Tibial nerve (tissue), 4 donors: ENCODE data around the gene MYCN.

Experiments
- CTCF ChIP-seq, 5 experiments: fragments of 200-600 bp in 3 of 5; fragments of 450-650 bp in 2 of 5; sonication (generic) in 3 of 5; IDR thresholded peaks; one replicate each; pipeline ENCODE4 v1.5.1; 2016 to 2019; ENCODE audit warnings: antibody characterized with exemption in 5 of 5, mild to moderate bottlenecking in 3 of 5, moderate library complexity in 2 of 5
- EP300 ChIP-seq, 2 donors: sonication (generic); formaldehyde crosslinking; IDR thresholded peaks; one replicate each; pipeline ENCODE4 v1.6.1; 2017; ENCODE audit warnings: antibody characterized with exemption in 2 of 2, mild to moderate bottlenecking in 1 of 2
- POLR2A ChIP-seq, 2 donors: fragments of 450-650 bp; IDR thresholded peaks; one replicate each; pipeline ENCODE4 v1.6.1; 2017; ENCODE audit warnings: antibody characterized with exemption in 2 of 2, mild to moderate bottlenecking in 2 of 2, moderate library complexity in 2 of 2

- TF ChIP-seq CTCF (IDR thresholded peaks at IDR 0.05) (no peak), EP300 (IDR thresholded peaks at IDR 0.05) (no peak), POLR2A (IDR thresholded peaks at IDR 0.05) (no peak)
Measured at GRCh38 chr2:15968280-15969178, 28.2 kb downstream of the MYCN start.
